HG02973 (cell line): ENCODE measurements around the gene DOK6.

ENCODE experiments used
- ATAC-seq: cut with Tn5 transposase; IDR thresholded peaks from one replicate; pipeline ENCODE4 v1.9.1; 2021; ENCODE audit warnings: moderate library complexity; ENCODE audit not compliant: unreplicated experiment

DOK6 gene

DNA sequence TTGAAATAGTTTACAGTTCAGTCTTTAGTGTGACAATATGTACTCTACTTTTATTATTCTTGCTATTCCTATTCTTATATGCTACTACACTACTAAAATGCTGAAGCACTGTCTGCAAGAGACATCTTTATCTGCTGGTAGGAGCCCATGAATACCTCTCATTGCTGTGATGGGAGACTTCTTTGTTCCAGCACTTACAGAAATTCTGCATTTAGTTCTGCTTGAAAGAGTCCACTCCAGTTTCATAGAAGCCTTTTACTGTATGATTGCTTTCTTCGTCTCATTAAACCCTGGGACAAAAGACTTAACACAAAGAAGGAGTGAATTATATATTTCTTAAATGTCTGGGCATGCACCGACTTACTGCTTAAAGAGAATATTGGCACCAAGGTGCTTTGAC, 274.3 kb downstream of the DOK6 start:
- no peak for ATAC-seq

DNA sequence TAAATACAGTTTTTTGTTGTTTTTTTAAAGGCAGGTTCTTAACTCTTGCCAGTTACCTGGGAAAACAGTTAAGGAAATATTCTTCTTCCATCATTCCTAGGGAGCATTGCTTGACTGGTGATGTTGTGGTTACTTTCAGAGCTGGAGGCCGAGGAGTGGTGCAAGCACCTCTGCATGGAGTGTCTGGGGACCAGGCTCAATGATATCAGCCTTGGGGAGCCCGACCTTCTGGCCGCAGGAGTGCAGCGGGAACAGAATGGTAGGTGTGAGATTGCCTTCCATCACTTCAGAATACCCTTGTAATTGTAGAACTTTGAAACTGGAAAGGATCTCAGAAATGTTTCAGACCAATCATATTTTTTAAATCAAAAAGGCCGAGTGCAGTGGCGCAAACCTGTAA, 276.9 kb downstream of the DOK6 start:
- no peak for ATAC-seq

DNA sequence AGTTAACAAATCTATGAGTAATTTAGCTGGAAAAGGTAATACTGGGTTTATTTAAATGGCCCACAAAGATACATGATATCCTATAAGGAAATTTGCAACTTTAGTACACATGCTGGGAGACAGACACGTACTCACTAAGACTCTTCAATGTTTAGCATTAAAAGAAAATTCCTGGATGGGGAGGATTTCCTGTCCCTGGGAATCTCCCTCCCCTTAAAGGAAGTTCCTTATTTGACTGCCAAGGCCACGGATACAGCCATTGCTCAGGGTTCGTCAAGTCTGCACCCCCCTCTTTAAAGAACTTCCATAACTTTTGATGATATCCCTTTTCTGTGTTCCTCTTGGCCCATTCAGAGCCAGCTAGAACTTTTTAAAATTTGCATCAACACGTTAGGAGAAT, 279.4 kb downstream of the DOK6 start:
- no peak for ATAC-seq

DNA sequence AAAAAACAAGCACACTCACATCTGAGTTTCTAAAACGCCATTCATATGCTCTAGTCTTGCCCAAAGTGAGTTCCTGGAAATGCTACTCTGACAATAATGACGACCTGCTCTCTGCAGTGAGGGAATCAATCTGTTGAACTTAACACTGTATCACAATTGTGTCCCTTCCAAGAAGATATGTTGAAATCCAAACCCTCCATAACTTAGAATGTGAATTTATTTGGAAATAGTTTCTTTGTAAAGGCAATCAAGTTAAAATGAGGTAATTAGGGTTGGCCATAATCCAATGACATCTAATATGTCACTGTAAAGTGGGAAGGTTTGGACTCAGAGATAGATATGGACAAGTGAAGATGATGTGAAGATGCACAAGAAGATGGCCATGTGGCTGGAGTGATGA, 282.5 kb downstream of the DOK6 start:
- no peak for ATAC-seq

DNA sequence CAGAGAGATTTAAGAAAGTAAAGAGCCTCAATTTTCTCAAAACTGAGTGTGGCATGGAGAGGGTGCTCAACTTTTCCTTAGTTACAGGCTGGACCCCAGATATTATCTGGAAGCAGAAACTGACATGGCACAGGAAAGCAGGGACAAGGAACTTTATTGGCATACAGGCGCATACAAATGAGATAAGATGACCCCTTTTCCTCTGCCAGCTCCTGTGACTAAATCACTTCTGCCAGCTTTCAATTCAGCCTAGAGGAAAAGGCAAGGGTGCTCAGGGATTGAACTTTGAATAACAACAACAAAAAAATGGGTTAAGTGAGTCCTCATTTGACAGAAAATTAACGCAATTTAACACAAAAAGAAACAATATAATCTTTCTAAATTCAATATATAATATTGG, 284.1 kb downstream of the DOK6 start:
- ATAC-seq, result no peak

DNA sequence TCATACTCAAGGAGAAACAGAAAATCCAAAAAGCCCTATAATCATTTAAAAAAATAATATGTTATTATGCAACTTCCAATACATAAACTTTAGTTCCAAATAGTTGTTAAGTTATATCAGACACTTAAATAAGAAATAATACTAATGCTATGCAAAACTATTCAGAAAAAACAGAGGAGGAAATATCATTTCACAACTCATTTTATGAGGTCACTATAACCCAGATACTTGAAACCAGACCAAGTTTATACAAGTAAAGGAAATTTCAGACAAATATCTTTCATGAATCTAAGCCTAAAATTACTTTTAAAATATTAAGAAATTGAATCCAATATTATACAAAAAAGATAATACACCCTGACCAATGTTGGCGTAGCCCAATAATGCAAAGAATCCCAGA, 286.2 kb downstream of the DOK6 start:
- no peak for ATAC-seq

DNA sequence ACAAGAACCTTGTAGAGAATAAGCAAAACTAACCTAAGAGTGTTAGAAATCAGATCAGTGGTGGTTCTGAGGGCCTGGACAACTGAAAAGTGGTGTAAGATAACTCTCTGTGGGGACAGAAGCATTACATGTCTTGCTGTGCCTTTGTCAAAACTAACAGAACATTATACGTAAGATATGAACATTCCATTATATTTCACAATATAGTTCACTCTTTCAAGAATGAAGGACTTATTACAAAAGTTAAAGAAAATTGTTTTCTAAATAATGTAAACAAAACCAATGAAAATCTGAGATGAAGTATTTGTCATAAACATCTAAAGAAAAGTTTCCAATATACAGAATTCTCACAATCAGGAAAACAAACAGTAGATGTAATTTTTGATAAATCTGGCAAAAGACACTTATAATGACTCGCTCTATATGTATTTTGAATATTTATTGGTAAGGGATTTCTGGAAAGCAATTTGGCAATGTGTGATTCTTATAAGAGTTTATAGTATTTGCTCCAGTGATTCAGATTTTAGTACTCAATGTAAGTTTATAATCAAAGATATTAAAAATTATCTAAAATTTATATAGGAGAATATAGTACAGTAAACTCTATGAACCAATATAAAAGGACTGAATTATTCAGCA, 288.6 kb downstream of the DOK6 start:
- ATAC-seq, result no peak

DNA sequence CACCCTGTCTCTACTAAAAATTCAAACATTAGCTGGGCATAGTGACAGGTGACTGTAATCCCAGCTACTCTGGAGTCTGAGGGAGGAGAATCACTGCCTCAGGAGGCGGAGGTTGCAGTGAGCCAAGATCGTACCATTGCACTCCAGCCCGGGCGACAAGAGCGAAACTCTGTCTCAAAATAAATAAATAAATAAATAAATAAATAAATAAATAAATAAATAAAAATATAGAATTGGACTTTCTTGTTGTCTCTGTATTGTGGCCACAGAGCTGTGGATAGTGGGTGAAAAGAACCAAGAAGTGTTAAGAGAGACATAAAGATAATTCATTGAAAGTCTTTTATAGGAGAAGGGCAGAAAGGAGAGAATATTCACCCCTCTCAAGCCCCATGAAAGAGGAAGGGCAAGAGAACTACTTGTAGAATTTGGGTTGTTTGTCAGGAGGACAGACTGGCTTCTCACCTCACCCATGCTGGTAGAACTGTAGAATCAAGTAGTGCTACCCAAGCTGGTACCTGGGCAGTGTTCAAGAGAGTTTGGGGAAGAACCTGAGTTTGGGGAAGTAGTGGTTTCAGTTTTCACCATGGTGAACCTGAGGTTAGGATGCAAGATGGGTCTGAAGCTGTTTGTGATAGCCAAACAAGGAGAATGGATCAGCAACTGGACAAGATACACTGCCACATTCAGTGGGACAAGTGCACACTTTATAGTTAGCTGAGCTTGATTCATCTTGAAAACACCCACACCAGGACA, 290.5 kb downstream of the DOK6 start:
- no peak for ATAC-seq

DNA sequence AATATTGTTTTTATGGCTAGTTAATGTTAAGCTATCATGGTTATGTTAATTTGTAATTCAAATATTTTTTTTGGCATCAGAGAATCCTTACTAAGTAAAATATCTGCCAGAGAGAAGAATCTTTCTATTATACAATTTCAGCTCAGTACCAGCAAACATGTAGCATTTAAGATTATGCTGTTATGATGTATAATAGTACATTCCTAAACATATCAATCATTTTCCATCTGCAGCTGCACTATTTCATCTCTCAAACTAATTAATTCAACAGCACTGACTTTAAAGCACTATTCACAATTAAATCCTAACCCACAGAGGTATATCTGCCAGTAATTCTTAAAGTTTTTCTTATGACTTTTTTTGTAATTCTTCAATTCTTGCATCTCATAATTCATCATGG, 296.4 kb downstream of the DOK6 start:
- no peak for ATAC-seq

DNA sequence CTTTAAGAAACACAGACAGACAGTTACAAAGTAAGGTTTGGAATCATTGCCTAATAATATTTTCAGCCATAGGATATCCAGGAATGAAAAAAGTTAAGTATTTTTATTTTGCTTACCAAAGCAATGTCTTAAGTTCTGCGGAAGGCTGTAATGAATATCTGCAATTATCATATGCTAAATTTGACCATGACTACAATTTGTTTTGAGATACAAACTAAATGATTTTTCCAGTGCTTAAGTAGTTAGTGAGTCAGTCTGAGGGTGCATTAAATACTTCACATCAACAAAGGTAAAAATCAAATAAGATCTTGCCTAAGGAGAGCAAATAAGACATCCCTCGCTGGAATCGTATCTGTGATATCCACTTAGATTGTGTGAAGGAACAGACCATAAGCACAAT, 297.0 kb downstream of the DOK6 start:
- ATAC-seq, result no peak

DNA sequence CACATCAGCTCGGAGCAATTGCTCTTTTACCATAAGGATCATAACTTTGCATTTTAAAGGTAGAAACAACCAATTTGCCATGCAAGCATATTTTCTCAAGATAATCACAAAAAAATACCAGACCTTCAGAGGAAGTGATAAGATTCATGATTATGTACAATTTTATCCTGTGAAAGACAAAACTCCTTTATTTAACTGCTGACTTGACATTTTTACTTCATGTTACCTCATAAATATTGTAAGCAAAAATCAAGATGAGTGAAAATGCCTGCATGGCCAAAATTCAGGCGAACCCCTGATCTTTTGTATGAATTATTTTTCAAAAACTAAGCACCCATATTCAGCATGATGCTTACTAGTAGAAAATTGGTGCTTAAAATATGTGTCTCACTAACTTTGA, 300.6 kb downstream of the DOK6 start:
- no peak for ATAC-seq

DNA sequence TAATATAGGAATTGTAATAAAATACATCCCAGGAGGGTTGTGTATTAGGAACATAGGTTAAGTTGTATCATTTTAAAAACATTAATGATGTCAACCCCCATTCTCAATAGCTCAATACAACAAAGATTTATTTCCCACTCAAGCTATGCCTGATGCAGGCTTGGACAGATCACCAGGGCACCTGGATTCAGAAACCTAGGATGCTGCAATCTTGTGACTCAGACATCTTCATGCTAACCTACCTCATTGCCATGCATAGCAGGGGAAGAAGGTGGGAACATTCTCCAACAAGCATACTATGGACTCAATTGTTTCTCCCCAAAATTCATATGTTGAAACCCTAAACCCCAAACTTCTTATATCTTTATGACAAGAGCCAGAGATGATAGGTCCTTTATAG, 302.8 kb downstream of the DOK6 start:
- no peak for ATAC-seq

DNA sequence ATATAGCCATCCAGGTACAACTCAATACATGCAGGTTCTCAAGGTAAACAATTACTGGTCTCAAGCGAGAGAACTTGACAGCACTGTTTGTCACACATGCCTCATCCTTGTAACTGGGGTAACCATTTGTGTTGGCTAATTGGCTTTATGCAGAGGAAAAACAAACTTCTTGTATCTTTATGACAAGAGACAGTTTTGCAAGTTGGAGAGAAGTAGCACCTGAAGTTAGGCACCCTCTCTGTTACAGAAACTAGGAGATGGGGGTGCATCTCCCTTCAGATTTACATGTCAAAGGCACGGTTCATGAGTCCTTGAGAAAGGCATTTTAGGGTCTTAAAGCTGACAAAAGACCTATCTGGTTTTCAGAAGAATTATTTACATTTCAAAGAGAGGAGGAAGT, 305.3 kb downstream of the DOK6 start:
- no peak for ATAC-seq

DNA sequence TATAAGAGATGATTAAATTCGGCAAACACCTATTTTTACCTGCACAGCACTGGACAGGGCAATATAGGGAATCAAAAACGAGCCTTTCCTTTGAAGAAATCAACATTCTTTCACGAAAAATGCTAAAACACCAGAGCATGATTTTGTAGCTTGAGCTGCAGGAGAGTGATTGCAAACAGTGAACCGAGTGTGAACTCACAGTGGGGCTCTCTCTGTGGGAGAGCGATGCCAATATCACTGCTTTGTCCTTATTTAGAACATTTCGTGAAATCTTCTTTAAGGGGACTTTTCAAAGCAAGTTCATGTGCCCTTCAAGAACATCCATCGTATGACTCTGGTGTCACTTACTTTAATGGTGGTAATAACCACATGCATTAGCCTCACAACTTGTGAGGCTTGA, 308.2 kb downstream of the DOK6 start:
- no peak for ATAC-seq

DNA sequence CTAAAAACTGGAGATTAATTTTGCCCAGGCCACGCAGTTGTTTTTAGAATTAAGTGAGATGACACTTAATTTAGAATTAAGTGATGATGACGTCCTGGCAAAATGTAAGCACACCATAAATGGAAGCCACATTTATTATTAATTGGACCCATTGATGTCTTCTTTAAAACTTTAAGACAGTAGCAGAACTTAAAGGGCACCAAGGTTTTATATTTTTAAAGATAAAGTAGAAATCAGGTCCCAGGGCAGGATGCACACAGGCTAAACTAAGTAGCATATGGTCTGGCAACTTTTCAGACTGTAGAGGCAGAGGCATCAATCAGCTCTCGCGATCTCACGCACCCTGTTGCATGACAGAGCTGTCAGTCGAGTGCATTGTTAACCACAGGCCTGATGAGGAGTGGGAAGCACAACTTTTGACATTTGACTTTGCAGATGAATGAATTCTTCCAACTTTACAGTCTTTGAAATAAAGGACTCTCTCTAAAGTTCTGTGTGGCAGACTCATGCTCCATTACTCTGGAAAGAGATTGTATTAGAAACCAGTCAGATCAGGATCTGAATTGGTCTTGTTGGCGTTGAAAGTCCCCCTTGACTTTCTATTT, 314.6 kb downstream of the DOK6 start:
- ATAC-seq, result no peak

DNA sequence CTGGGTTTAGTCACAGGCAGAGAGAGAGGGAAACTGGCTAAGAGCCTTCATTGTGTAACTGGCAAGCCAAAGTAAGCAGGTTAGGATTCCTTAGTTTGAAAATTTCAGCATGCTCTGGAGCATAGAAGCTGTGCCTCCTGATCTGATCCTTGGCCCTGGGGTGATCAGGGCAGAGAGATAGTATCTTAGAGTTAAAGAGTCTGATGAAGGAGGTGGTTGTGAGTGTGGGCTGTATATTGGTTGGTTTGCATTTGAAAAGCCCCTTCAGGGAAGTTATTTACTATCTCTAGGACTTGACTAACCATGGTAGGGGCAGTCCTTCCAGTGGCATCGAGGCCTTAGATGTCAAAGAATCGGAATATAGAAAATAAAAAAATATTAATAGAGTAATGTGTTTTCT, 316.9 kb downstream of the DOK6 start:
- no peak for ATAC-seq

DNA sequence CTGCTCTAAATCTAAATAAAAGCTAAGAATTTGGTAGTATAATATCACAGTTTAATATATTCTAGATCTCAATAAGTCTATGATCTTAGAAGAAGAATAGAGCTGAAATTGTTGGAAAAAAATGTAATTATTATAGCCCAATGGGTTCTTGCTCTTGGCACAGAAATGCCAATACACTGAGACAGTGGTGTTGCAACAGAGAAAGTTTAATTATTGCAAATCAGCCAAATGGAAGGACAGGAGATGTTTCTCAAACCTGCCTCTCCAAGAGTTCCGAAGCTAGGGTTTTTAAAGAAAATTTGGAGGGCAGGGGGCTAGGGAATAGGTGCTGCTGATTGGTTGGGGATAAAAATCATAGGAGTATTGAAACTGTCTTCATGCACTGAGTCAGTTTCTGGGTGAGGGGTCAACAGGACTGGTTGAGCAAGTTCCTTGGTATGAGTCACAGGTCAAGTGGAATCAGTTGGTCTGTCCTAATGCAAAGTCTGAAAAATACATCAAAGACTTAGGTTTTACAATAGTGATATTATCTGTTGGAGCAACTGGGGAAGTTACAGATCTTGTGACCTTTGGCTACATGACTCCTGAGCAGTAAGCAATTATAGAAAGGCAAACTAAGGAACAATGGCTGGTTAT, 318.3 kb downstream of the DOK6 start:
- no peak for ATAC-seq

DNA sequence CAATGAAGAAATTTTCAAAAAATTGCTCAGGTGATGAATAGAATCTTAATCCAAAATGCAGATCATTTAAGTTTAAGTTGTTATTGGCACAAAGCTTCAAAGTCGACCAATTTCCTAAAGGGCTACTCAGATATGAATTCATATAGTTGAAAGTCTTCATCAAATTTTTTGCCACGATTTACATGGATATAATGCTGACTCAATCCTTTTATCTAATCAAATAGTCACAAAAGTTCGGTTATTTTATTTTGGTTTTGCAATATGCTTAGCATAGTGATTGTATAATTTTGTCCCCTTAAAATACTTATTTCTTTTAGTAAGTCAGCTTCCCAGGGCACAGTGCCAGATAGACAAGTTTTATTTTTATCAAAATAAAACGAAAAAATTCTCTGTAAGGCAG, 319.7 kb downstream of the DOK6 start:
- no peak for ATAC-seq

DNA sequence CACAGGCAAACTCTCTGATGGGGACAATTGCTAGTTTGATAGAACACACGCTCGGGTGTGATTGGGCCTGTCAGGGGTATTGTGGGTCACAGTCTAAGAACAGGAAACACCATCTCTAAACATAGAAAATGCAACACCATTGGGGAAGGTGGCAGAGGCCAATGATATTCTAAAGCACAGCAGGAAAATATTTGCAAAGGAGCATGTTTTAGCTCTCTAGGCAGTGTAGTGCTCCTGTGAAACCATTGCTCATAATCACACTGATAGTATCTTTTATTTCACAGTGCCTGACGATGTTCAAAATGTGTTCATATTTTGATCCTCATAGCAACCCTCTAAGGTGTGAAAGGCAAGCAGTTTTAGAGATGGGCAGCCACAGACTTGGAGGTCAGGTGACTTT, 322.7 kb downstream of the DOK6 start:
- no peak for ATAC-seq

DNA sequence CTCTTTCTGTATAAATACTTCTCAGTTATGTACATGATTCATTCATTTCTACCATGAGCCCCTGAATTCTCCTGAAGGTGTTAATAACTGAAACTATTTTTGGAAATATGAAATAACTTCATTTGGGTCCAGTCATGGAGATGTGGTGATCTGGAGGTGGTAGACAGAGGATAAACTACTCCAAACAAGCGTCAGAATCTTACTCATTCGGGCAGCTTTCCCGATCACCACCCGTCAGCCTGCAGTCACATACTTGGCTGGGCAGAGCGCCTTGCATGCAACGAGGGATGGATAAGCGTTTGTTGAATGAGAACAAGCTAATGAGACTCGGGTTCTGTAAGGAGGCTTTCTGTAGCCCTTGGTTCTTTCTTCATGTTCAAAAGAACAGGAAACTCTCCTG, 324.3 kb downstream of the DOK6 start:
- no peak for ATAC-seq

DNA sequence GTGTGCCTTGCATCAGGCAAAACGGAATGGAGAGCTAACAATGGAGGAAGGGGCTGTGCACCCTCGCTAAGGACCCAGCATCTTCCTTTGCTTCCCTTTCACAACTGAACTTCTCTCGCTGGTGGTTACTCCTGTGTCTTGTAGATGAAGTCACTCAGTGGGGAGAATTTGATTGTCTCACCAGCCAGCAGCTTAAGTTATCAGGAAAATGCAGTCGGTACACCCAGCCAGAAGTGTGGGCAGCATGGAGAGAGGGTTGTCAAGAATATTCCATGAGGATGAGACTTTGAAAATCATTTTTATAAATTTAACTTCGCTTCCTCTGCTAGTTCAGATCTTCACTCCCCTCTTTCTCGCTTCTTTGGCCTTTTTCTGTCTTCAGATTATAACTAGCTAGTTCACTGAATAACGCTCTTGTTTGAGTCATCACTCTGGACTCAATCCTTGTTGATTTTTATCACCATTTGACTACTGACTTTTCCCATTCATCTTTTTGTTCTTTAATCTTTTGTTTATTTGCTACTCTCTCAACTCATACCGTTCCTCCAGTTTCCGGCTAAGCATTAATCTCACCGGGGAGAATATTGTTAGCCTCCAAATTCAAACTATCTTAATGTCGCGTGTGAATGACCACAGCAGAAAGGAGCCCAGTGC, 325.3 kb downstream of the DOK6 start:
- ATAC-seq, result no peak
